ENCODE measurements around the gene NECAB3.

The NECAB3 gene

DNA sequence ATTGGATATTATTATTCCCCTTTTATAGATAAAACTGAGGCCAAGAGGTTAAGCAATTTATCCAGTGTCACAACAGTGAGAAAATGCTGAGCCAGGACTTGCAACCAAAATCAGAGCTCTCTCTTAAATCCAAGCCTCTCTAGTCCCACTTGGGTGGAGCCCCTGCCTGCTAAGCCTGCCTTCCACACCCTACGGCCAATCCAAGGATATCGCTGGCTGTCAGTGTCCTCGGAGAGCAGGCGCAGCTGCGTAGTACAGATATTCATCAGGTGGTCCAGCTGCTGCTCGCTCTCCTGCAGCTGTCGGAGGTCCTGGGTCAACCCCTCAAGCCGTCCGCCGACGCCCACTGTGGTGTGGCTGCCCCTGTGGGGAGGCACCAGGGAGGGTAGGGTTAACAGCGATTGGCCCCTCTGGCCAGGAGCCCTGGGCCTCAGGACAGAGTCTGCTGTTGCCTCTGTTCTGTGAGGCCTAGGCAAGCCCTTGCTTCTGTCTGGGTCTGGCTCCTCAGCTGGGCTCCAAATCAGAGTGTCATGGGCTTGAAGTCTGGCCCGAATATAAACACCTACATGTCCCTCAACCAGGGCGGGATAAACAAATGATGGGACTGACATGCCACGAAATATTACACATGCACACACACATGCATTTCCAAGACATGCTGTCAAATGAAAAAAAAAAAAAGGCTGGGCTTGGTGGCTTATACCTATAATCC, 3.9 kb upstream of the NECAB3 start:
- DNase-seq (ENCODE audit: low spot score), result no peak

- no peak for DNase-seq (ENCODE audit: low spot score)
These were observed 2.7 kb upstream of the NECAB3 start for GRCh38 chr20:33676652-33677645.

DNA sequence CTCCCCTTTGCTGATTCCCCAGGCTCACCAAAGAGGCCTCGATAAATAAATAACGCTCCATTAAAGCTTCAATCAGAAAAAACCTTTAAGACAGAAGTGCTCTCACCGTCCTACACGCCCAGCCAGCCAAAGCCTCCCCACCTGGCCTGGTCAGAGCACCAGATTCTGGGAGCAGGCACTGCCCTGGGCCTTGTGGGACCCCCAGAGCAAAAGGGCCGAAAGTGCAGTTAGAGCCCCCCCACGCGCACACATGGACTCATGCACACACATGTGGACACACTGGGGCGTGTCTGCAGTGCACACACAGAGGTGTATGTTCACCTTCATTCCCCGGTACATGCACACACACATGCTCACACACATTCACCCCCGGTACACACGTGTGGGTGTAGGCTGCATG, 1.9 kb upstream of the NECAB3 start:
- DNase-seq (ENCODE audit: low spot score), result no peak

DNA sequence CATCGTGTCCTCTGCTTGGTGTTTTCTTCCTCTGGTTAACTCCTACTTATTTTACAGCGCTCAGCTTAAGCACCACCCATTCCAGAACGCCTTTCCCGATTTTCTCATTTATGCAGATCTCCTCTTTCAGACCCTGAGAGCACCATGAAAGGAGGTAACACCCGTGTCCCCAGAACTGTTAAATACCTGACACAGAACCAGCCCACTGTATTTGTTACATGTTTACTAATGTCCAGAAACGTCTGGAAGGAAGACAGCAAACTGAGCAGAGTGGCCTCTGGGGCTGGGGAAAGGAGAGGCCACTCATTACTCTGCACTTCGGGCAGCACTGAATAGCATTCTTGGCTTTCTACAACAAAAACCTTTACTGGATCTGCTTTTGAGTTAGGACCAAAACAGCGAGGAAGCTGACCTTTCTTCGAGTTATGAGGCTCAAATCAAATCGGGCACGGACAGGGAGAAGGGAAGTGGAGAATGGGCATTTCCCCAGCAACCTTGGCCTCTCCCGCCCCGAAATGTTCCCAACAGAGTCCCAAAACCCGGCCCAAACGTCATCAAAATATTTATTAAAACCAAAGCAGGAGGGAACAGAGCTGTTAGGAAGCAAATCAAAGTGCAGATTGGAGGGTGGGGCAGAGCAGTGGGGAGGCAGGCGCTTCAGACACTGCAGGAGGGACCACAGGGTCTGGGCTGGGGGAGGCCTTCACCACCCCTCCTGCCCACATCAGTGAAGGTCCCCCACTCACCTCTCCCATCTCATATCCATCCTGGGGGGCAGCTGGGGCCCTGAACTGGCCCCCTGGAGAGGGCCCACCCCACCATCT, 1.1 kb upstream of the NECAB3 start:
- DNase-seq (ENCODE audit: low spot score), result no peak

DNA sequence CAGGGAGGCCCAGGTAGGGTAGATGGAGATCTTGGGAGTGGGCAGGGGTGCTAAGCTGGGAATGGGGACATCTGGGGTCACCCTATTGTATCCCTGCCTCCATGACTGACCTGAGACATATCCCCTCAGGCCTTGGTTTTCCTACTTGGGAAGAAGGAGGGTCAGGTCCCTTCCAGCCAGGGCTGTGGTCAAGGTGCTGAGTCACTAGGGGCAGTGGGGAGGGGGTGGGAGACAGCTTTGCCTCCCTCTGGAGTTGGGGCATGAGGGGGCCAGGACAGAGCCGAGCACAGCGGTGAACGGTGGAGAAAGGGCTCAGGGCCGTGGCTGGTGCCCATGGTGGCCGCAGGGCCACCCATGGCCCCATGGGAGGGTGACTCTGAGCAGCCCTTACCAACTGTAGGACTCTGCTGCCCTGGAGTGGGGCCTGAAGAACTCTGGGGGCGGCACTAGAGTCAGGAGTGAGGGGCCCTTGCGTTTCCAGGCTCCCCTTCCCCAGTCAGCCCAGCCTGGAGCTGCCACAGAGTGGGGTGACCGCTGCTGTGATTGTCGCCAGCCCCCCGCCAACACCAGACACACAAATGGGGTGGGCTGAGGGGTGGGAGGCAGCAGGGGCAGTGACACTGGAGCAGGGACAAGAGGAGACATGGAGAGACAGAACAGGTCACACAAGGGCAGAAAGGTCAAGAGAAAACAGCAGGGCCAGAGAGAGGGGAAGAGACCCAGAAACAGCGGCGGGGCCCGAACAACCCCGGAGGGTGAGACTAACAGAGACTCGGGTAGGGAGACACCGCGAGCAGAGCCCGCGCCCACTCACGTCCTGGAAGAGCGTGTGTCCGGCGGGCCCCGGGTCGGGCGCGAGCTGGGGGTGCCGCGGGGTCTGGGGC, 576 bp downstream of the NECAB3 start:
- DNase-seq (ENCODE audit: low spot score), result no peak

- DNase-seq (ENCODE audit: low spot score), result no peak
These were observed 1.2 kb downstream of the NECAB3 start for GRCh38 chr20:33673114-33673409.

GRCh38 chr20:33672426-33673113, 1.7 kb downstream of the NECAB3 start:
- DNase-seq (ENCODE audit: low spot score), result no peak

GRCh38 chr20:33671573-33672288, 2.5 kb downstream of the NECAB3 start:
- DNase-seq (ENCODE audit: low spot score), result no peak

- DNase-seq (ENCODE audit: low spot score), result no peak
These were observed 3.3 kb downstream of the NECAB3 start for GRCh38 chr20:33670715-33671499.

DNA sequence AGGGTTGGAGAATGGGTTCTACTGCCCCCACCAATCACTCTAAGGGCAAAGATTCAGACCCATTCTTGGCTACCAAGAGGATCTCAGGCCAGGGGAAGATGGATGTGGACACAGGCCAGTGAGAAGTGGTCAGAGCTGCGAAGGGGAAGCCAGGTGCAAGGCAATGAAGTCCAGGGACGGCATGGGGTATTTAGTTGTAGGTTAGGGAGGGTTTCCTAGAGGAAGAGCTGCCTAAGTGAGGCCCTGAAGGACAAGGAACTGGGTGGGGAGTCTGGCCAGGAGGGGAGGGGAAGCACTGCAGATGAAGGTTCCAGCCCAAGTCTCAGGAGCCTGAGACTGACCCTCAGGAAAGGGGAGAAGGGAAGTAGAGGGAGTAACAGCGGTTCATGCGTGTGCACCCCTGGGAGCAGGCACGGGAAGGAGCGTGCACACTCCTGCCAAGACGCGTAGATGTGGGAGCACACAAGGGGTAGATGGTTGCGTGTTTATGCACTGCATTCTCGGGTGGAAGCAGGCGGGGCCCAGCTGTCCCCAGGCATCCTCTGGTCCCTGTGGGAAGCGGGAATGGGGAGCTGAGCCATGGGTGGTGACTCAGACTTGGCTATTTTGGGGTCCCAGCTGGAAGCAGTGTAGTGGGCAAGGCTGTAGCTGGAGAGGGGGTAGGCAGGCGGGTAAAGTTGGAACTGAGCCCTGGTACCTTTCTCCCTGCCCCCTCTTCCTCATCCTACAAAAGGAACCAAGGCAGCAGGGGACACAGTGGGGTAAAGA, 4.2 kb downstream of the NECAB3 start:
- no peak for DNase-seq (ENCODE audit: low spot score)

DNA sequence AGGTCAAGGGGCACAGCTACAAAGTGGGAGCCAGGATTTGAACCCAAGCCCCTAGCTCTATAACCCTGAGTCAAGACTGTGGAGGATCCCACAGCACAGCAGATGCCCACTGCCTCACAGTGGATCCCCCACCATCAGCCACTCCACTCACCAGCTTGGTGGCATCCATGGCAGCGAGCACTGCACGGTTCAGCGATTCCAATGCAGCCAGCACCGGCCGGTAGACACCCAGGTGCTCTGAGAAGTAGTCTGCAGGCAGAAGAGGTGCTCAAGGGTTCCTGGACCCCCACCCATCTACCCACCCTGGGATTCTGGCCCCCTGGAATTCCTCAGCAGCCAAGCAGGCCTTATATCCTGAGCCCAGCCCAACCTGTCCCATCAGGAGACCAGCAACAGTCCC, 5.0 kb downstream of the NECAB3 start:
- DNase-seq (ENCODE audit: low spot score), result no peak

DNA sequence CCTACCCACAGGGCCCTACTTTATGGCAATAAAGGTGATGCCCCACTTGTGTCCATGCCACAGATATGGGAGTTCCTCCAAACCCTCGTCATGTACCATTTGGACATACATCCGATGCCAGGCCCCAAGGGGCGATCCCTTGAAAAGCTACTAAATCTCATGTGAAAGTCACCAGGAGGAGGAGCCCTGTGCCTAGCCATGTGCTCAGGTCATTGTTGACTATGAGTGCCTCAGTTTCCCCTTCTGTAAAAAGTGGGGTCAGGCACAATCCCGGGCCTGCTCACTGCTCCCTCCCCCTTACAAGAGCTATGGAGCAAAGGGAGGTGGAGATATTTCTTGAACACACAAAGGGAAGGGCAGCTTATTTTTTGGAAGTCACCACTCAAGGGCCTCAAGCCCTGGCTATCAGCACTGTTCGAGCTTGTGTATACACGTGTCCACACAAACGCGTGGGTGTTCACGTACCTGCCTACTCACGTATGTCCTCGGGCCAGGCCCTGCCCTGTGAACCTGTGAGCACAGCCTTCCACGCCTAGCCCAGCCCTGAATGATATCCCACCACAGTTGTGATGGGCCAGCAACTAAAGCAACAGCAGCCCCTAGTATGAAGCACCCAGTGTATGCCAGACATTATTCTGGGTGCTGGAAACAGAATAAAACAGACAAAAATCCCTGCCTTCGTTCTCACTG, 5.6 kb downstream of the NECAB3 start:
- no peak for DNase-seq (ENCODE audit: low spot score)

GRCh38 chr20:33667676-33668465, 6.4 kb downstream of the NECAB3 start:
- DNase-seq (ENCODE audit: low spot score), result peak; percentile 86

GRCh38 chr20:33667245-33667675, 7.0 kb downstream of the NECAB3 start:
- DNase-seq (ENCODE audit: low spot score), result peak; percentile 67

DNA sequence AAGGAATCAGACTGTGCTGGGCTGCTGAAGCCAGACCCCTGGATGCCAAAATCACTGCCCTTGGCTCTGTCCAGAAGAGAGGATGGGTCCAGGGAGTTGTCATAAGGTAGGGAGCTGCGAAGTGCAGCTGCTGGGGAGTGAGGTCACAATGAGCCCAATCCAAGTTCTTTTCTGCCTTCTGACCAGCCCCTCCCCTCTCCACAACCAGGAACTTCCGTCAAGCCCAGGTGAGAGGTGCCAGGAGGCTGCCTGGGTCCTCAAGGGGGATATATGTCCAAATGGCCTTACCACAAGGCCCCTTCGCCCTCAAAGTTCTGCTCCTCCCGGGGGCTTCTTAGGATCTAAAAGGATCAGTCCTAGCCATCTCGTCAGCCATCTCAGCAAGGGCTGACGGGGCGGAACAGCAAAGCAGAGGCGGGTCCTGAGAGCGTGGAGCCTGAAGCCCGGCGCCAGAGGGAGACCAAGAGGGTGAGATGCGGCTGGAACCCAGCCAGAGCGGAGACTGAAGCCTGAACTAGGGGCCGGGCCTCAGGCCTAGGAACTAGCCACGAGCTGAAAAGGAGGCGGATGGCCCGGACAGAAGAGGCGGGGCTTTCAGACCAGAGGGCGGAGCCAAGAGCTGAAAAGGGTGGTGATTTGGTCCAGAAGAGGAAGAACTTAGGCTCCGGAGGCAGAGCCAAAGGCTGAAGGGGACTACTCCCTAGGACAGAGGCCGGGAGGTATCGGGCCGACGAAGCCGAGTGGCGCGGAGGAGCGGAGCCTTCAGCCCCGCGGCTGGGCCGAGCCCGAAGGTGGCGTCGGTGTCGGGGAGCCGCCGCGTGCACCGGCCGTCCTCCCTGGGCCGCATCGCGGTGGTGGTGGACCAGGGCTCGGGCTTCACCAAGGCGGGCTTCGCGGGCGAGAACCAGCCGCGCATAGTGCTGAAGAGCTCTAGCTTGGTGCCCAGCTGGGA, 7.7 kb downstream of the NECAB3 start, which contains the start of gene ACTL10:
ACTL10 (plus strand) TSS at position 651 of the 952 bp plus-strand sequence. CDS start 555 bp downstream, outside the sequence.
- DNase-seq (ENCODE audit: low spot score), result peak; percentile 91

DNA sequence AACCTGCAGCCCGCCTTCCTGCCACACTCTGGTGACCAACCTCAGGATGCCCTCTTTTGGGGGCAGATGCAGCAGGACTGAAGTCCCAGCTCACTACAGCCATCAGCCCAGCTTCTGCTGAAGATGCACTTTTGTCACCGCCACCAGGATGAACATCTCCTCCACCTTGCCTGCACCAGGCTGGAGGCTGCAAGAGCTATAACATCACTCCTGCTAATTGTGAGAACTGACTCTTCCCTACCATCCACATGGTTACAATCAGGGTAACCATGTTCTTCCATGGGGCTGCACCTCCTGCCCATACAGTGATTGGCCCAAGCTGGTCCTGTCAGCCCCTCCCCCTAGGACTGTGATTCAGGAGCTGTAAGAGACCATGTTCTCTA, 9.5 kb downstream of the NECAB3 start:
- DNase-seq (ENCODE audit: low spot score), result no peak

Measured in ecto neural progenitor cell (in vitro differentiated cells).